NT2/D1 (cell line): Measurements from ENCODE around the gene MRTFA.

ENCODE experiments used
- SUZ12 ChIP-seq: IDR thresholded peaks from 2 replicates; pipeline ENCODE4 v1.6.1; 2011; ENCODE audit not compliant: insufficient read length, insufficient read depth; ENCODE audit errors: extremely low read depth
- YY1 ChIP-seq: IDR thresholded peaks from 2 replicates; pipeline ENCODE4 v1.6.1; 2011; ENCODE audit not compliant: insufficient read length, insufficient read depth
- ZNF274 ChIP-seq: IDR thresholded peaks from 2 replicates; pipeline ENCODE4 v1.6.1; 2011; ENCODE audit warnings: mild to moderate bottlenecking, low read depth, low read length

GRCh38 chr22:40425082-40425481 is 211.4 kb downstream of the MRTFA start:
- TF ChIP-seq ZNF274 = no peak
- no peak for TF ChIP-seq YY1
- TF ChIP-seq SUZ12 = no peak
